Astrocyte (in vitro differentiated cells and primary cell): ENCODE results near the gene NPTX2.

Experiments used
- EZH2 ChIP-seq: IDR thresholded peaks from 2 replicates; pipeline ENCODE4 v1.6.1; 2012; ENCODE audit warnings: mild to moderate bottlenecking, low read length, inconsistent platforms; ENCODE audit not compliant: insufficient read depth
- TF ChIP-seq, protein P1 (sequence below): IDR thresholded peaks from 2 replicates; pipeline ENCODE4 v1.5.1; 2011; ENCODE audit warnings: low read depth, mild to moderate bottlenecking, inconsistent platforms, low read length, moderate library complexity; ENCODE audit not compliant: insufficient read depth

DNA sequence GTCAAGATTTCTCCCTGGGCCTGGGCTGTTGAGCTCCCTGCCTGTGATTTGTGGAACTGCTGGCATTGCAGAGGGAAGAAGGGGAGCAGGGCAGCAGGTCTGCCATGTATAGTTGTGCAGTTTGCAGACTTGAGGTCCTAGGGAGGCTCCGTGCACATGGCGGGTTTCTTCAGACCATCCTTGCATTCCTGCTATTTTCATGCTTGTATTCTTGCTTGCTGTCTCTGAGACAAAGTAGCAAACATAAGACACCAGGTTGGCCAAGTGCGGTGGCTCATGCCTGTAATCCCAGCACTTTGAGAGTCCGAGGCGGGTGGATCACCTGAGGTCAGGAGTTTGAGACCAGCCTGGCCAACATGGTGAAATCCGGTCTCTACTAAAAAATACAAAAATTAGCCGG lies 61.1 kb downstream of the NPTX2 start:
- TF ChIP-seq, protein P1, sequence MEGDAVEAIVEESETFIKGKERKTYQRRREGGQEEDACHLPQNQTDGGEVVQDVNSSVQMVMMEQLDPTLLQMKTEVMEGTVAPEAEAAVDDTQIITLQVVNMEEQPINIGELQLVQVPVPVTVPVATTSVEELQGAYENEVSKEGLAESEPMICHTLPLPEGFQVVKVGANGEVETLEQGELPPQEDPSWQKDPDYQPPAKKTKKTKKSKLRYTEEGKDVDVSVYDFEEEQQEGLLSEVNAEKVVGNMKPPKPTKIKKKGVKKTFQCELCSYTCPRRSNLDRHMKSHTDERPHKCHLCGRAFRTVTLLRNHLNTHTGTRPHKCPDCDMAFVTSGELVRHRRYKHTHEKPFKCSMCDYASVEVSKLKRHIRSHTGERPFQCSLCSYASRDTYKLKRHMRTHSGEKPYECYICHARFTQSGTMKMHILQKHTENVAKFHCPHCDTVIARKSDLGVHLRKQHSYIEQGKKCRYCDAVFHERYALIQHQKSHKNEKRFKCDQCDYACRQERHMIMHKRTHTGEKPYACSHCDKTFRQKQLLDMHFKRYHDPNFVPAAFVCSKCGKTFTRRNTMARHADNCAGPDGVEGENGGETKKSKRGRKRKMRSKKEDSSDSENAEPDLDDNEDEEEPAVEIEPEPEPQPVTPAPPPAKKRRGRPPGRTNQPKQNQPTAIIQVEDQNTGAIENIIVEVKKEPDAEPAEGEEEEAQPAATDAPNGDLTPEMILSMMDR: no peak
- no peak for TF ChIP-seq EZH2
